Kidney (tissue), 14 donors: ENCODE results near the gene SPTBN4. TPM values are rescaled to one million over a fixed set of nuclear protein-coding genes. Genes with fewer than 3 reads are reported as not detected.

Source experiments
- DNase-seq, 5 donors: peaks; one replicate each; pipeline ENCODE4 v3.0.0-alpha.2; 2013 to 2020
- FAIRE-seq: peaks from 2 replicates; lab custom pipeline; 2012; peaks lifted over from hg19 to GRCh38; lab: Jason Lieb, UNC
- H3K27ac ChIP-seq, 2 donors: one replicate each; pipeline ENCODE4 v1.7.0; 2013; ENCODE audit warnings: low read depth in 2 of 2, low read length in 2 of 2, inconsistent platforms in 1 of 2
- H3K27me3 ChIP-seq: one replicate; pipeline ENCODE4 v1.7.1; 2013; ENCODE audit warnings: low read length, inconsistent platforms; ENCODE audit not compliant: control insufficient read depth, insufficient read depth
- H3K36me3 ChIP-seq, 3 donors: one replicate each; pipeline versions ENCODE4 v1.7.0 to v1.7.1; 2013; ENCODE audit warnings: low read length in 3 of 3, control low read depth in 1 of 3, inconsistent platforms in 1 of 3; ENCODE audit not compliant: insufficient read depth in 3 of 3, control insufficient read depth in 2 of 3
- H3K4me1 ChIP-seq, 3 donors: one replicate each; pipeline versions ENCODE4 v1.7.0 to v1.7.1; 2013; ENCODE audit warnings: low read length in 3 of 3, inconsistent platforms in 1 of 3, low read depth in 1 of 3; ENCODE audit not compliant: control insufficient read depth in 2 of 3, insufficient read depth in 2 of 3
- H3K4me3 ChIP-seq, 3 donors: one replicate each; pipeline versions ENCODE4 v1.7.0 to v1.8.1; 2013; ENCODE audit warnings: low read length in 3 of 3, control low read depth in 1 of 3, inconsistent platforms in 1 of 3
- H3K9ac ChIP-seq, 3 donors: one replicate each; pipeline versions ENCODE4 v1.7.0 to v1.7.1; 2013; ENCODE audit warnings: low read length in 3 of 3, control low read depth in 1 of 3, inconsistent platforms in 1 of 3
- H3K9me3 ChIP-seq, 3 donors: one replicate each; pipeline versions ENCODE4 v1.7.0 to v1.7.1; 2013; ENCODE audit warnings: low read length in 3 of 3, control low read depth in 1 of 3, inconsistent platforms in 1 of 3; ENCODE audit not compliant: control insufficient read depth in 2 of 3, insufficient read depth in 1 of 3
- CTCF ChIP-seq: IDR thresholded peaks from 3 replicates; pipeline ENCODE4 v1.5.1; 2012; ENCODE audit warnings: mild to moderate bottlenecking, moderate library complexity, borderline replicate concordance; ENCODE audit not compliant: insufficient read depth; ENCODE audit errors: extremely low read depth
- intact Hi-C: fragments of 100-400 bp; cut with DNase I; formaldehyde crosslinking; loops from one replicate; pipeline ENCODE4 v1.11.1; 2022
- polyA plus RNA-seq: library from polyadenylated mRNA; stranded (reverse); fragments of 350-450 nt; fragmentation: Illumina TruSeq; extraction: RNeasy Lipid Tissue Mini Kit (QIAGEN cat#74804); gene quantifications from one replicate; pipeline ENCODE4 v1.2.3, GENCODE V29; 2014; ENCODE audit warnings: low read depth, low replicate concordance; ENCODE audit not compliant: insufficient read depth
- total RNA-seq: library from RNA; stranded (reverse); fragmentation: NEBNext Ultra II Directional; extraction: Animal tissue kit (Norgen Biotek cat#: 25700); gene quantifications from one replicate; pipeline ENCODE4 v1.2.1, GENCODE V29; 2021
- donor health status: control.
- donor health status: control.
- donor health status: control.
- donor health status: control.
- donor health status: control.
- donor health status: DM: yes; HTN: yes; CAD: no.
- donor health status: Normal renal cell carcinoma (clear cell type).

Gene SPTBN4
- total and polyA plus RNA-seq, 2 donors from 2014 or later, result 0.82 to 4.6 TPM

- Histone ChIP-seq H3K9ac (peak overlapping the region; percentile 36 to 96 (median 44)), H3K9me3 (no peaks in the 10 kb centered on the region), H3K4me3 (peak overlapping the region; percentile 61 to 98 (median 83)), H3K27me3 (peaks cover 6% of the 10 kb centered on the region), H3K4me1 (peaks cover 4 to 22% (median 20%) of the 10 kb centered on the region in 3 donors), H3K36me3 (no peaks in the 10 kb centered on the region), H3K27ac (peak overlapping the region; percentile 91 to 97)
- no peak for TF ChIP-seq CTCF
- intact Hi-C loops, result no loop called here
- peak in 1 of 5 donors; percentile 44 for DNase-seq
- no peak for FAIRE-seq
These were observed 1.7 kb upstream of the SPTBN4 start for GRCh38 chr19:40465025-40465556.

DNA sequence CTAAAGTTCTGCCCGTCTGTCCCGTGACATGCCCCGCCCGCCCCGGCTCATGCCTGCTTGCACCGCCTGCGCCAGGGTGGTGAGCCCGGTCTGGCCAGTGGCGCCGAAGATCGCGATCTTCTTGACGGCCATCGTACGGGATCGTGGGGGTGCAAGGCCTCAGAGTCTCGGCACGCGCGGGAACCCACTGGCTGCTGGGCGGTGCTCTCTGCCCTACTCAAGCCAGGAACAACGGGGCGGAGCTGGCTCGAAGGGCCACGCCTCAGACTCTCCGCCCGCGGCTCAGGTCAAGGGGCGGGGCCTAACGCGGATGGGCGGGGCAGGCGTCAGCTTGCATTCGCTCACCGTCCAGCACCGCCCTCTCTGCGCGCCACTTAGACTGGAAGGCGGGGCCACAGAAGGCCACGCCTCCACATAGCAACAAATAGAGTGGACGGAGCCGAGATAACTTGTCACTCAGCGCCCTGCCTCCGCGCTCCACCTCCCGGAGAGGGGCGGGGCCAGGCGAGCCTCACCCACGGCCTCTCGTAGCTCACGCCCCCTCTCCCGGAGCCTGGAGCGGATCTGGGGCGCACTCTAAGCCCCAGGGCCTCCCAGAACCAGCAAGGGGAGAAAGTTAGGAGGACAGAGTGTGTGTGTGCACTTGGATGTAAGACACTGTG lies 1.1 kb upstream of the SPTBN4 start, which contains the start of gene BLVRB:
Gene BLVRB, minus strand, starts transcription at position 189 of the 662 bp plus-strand sequence. Its CDS starts 57 bp downstream, at position 132.
- H3K4me1 ChIP-seq, result peaks cover 4 to 22% (median 20%) of the 10 kb centered on the region in 3 donors
- TF ChIP-seq CTCF, result no peak
- DNase-seq, result peak; percentile 99 to 100 (median 99)
- peaks cover 6% of the 10 kb centered on the region for H3K27me3 ChIP-seq
- peak within 1 kb of the TSS; percentile 91 to 97 for H3K27ac ChIP-seq
- H3K9me3 ChIP-seq, result no peaks in the 10 kb centered on the region
- intact Hi-C loops, result no loop called here
- no peaks in the 10 kb centered on the region for H3K36me3 ChIP-seq
- H3K4me3 ChIP-seq, result peak within 1 kb of the TSS; percentile 61 to 98 (median 83)
- FAIRE-seq, result peak; percentile 95
- peak within 1 kb of the TSS; percentile 36 to 96 (median 44) for H3K9ac ChIP-seq

GRCh38 chr19:40466219-40466984 lies 399 bp upstream of the SPTBN4 start:
- TF ChIP-seq CTCF, result no peak
- no peak for FAIRE-seq
- peaks cover 6% of the 10 kb centered on the region for H3K27me3 ChIP-seq
- no peaks in the 10 kb centered on the region for H3K9me3 ChIP-seq
- DNase-seq, result peak; percentile 52 to 86 (median 62)
- intact Hi-C loops, result no loop called here
- H3K4me1 ChIP-seq, result peaks cover 4 to 20% (median 19%) of the 10 kb centered on the region in 3 donors
- H3K4me3 ChIP-seq, result peak overlapping the region; percentile 55 to 98 (median 83)
- peak overlapping the region in 2 of 3 donors; percentile 4 to 85 for H3K9ac ChIP-seq
- H3K36me3 ChIP-seq, result no peaks in the 10 kb centered on the region
- peak overlapping the region; percentile 66 to 97 for H3K27ac ChIP-seq
